Hepatocyte (in vitro differentiated cells): ENCODE results near the gene B3GAT1. TPM values are rescaled to one million over a fixed set of nuclear protein-coding genes. Genes with fewer than 3 reads are reported as not detected.

ENCODE experiments used
- DNase-seq: peaks from one replicate; pipeline ENCODE4 v3.0.0-alpha.2; 2016; ENCODE audit warnings: low spot score
- H2AFZ ChIP-seq: fragments of 200-600 bp; sonication (generic); 2 replicates; pipeline ENCODE4 v1.6.0; 2016; ENCODE audit warnings: antibody characterized with exemption, mild to moderate bottlenecking
- H3K27ac ChIP-seq: fragments of 200-600 bp; sonication (generic); 2 replicates; pipeline ENCODE4 v1.5.1; 2016; ENCODE audit warnings: mild to moderate bottlenecking
- H3K27me3 ChIP-seq: fragments of 200-600 bp; sonication (generic); 2 replicates; pipeline ENCODE4 v1.6.1; 2016
- H3K36me3 ChIP-seq: fragments of 200-600 bp; sonication (generic); replicated peaks from 2 replicates; pipeline ENCODE4 v1.5.1; 2016; ENCODE audit warnings: low read depth; ENCODE audit not compliant: insufficient read depth
- H3K4me1 ChIP-seq: fragments of 200-600 bp; sonication (generic); 2 replicates; pipeline ENCODE4 v1.5.1; 2016; ENCODE audit warnings: mild to moderate bottlenecking, moderate library complexity; ENCODE audit not compliant: insufficient read depth
- H3K4me2 ChIP-seq: fragments of 200-600 bp; sonication (generic); 2 replicates; pipeline ENCODE4 v1.6.0; 2016
- H3K4me3 ChIP-seq: fragments of 200-600 bp; sonication (generic); 2 replicates; pipeline ENCODE4 v1.5.1; 2016; ENCODE audit warnings: mild to moderate bottlenecking
- H3K79me2 ChIP-seq: fragments of 200-600 bp; sonication (generic); 2 replicates; pipeline ENCODE4 v1.6.0; 2017; ENCODE audit warnings: mild to moderate bottlenecking
- H3K9me2 ChIP-seq: fragments of 200-600 bp; sonication (generic); replicated peaks from 2 replicates; pipeline ENCODE4 v1.6.0; 2017; ENCODE audit warnings: mild to moderate bottlenecking; ENCODE audit not compliant: insufficient read depth
- H3K9me3 ChIP-seq: fragments of 200-600 bp; sonication (generic); 2 replicates; pipeline ENCODE4 v1.5.1; 2016; ENCODE audit warnings: low read depth, mild to moderate bottlenecking
- H4K20me1 ChIP-seq: fragments of 200-600 bp; sonication (generic); 2 replicates; pipeline ENCODE4 v1.6.0; 2016; ENCODE audit warnings: mild to moderate bottlenecking; ENCODE audit not compliant: insufficient read depth, poor library complexity, severe bottlenecking
- CTCF ChIP-seq: fragments of 200-600 bp; sonication (generic); IDR thresholded peaks from 2 replicates; pipeline ENCODE4 v1.5.1; 2016; ENCODE audit warnings: antibody characterized with exemption, mild to moderate bottlenecking; ENCODE audit not compliant: poor library complexity
- EZH2 ChIP-seq: fragments of 200-600 bp; sonication (generic); IDR thresholded peaks from 2 replicates; pipeline ENCODE4 v1.6.1; 2016; ENCODE audit warnings: antibody characterized with exemption, mild to moderate bottlenecking, borderline replicate concordance
- EZH2phosphoT487 ChIP-seq: fragments of 200-600 bp; sonication (generic); IDR thresholded peaks from one replicate; pipeline ENCODE4 v1.6.1; 2018; ENCODE audit warnings: antibody characterized with exemption, mild to moderate bottlenecking, low read depth, moderate library complexity; ENCODE audit not compliant: unreplicated experiment, severe bottlenecking
- WGBS: methylation state at CpG from one replicate; pipeline ENCODE4 v1.1.6; 2016; ENCODE audit warnings: low lambda C conversion rate; ENCODE audit errors: missing lambda C conversion rate; 5-methylcytosine and 5-hydroxymethylcytosine counted together
- polyA plus RNA-seq: library from polyadenylated mRNA; unstranded; fragments of >200 nt; fragmentation: Nextera tagmentation; extraction: Ambion mirVana; gene quantifications from 2 replicates; pipeline ENCODE4 v1.2.1, GENCODE V29; 2016
- total RNA-seq: library from RNA; depleted of rRNA; stranded (reverse); fragments of >200 nt; gene quantifications from 2 replicates; pipeline ENCODE4 v1.2.3, GENCODE V29; 2014

Gene B3GAT1
- total and polyA plus RNA-seq, 2 experiments from 2014 or later = 0.17 to 0.40 TPM

GRCh38 chr11:134374891-134375550, 37.0 kb downstream of the B3GAT1 start:
- Histone ChIP-seq H3K4me1 (no peaks in the 10 kb centered on the region), H3K4me2 (no peak overlapping the region), H2AFZ (no peak overlapping the region), H3K9me2 (no peaks in the 10 kb centered on the region), H3K27me3 (no peaks in the 10 kb centered on the region), H3K27ac (no peak overlapping the region), H3K36me3 (no peaks in the 10 kb centered on the region), H3K79me2 (no peaks in the 10 kb centered on the region), H3K4me3 (no peak overlapping the region), H3K9me3 (no peaks in the 10 kb centered on the region), H4K20me1 (no peaks in the 10 kb centered on the region)
- no peak for DNase-seq
- WGBS = 88% methylated on average over 16 of the region's 16 CpGs
- TF ChIP-seq EZH2phosphoT487 (no peak), EZH2 (no peak), CTCF (no peak)

GRCh38 chr11:134374171-134374570, 37.9 kb downstream of the B3GAT1 start:
- Histone ChIP-seq H3K27ac (no peak overlapping the region), H3K4me1 (no peaks in the 10 kb centered on the region), H4K20me1 (no peaks in the 10 kb centered on the region), H2AFZ (no peak overlapping the region), H3K9me2 (no peaks in the 10 kb centered on the region), H3K36me3 (no peaks in the 10 kb centered on the region), H3K4me3 (no peak overlapping the region), H3K79me2 (no peaks in the 10 kb centered on the region), H3K9me3 (no peaks in the 10 kb centered on the region), H3K4me2 (no peak overlapping the region), H3K27me3 (no peaks in the 10 kb centered on the region)
- TF ChIP-seq EZH2 = no peak
- TF ChIP-seq EZH2phosphoT487 = no peak
- no peak for TF ChIP-seq CTCF
- 84% methylated on average over 9 of the region's 9 CpGs for WGBS
- DNase-seq = no peak

- TF ChIP-seq EZH2phosphoT487 (no peak), EZH2 (no peak), CTCF (no peak)
- Histone ChIP-seq H3K9me2 (no peaks in the 10 kb centered on the region), H3K4me1 (no peaks in the 10 kb centered on the region), H3K4me3 (no peak overlapping the region), H3K36me3 (no peaks in the 10 kb centered on the region), H3K27ac (no peak overlapping the region), H2AFZ (no peak overlapping the region), H4K20me1 (no peaks in the 10 kb centered on the region), H3K9me3 (no peaks in the 10 kb centered on the region), H3K79me2 (no peaks in the 10 kb centered on the region), H3K4me2 (no peak overlapping the region), H3K27me3 (no peaks in the 10 kb centered on the region)
- DNase-seq = no peak
- WGBS = 90% methylated on average over 14 of the region's 14 CpGs
Measured at GRCh38 chr11:134373591-134374052, 38.4 kb downstream of the B3GAT1 start.
